Fibroblast of pulmonary artery (primary cell): ENCODE results near the gene MRPL34.

ENCODE experiments used
- DNase-seq: peaks from one replicate; pipeline ENCODE4 v3.0.0-alpha.2; 2010; ENCODE audit warnings: low read depth
- H3K4me3 ChIP-seq: replicated peaks from 2 replicates; pipeline ENCODE4 v1.5.1; 2011; ENCODE audit warnings: low read depth, mild to moderate bottlenecking, control low read depth, low read length, moderate library complexity
- TF ChIP-seq, protein P1 (sequence below): IDR thresholded peaks from 2 replicates; pipeline ENCODE4 v1.5.1; 2011; ENCODE audit warnings: mild to moderate bottlenecking, control low read depth, low read length, inconsistent platforms; ENCODE audit errors: missing control alignments

Gene MRPL34

DNA sequence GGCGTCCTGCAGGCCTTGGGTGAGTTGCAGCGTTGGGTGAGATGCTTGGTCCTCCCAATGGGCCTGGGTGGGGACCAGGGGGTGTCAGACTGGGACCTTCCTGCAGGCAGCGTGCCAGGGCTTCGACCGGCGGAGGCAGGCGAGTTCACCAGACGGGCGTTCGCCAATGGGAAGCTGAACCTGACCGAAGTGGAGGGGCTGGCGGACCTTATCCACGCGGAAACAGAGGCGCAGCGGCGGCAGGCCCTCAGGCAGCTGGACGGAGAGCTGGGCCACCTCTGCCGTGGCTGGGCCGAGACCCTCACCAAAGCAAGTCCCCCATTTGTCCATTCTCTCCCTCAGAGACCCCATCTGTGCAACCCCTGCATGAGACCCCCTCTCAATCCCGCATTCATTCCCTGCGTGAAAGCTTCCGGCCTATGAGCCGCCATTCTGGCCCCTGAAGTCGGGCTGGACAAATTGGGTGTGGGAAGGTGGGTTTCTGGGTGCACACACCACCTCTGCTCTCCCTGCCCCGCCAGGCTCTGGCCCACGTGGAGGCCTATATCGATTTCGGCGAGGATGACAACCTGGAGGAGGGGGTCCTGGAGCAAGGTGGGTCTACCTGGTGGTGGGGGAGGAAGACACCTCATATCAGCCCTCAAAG lies 32.9 kb downstream of the MRPL34 start:
- DNase-seq: no peak
- H3K4me3 ChIP-seq: peak overlapping the region; percentile 95
- TF ChIP-seq, protein P1, sequence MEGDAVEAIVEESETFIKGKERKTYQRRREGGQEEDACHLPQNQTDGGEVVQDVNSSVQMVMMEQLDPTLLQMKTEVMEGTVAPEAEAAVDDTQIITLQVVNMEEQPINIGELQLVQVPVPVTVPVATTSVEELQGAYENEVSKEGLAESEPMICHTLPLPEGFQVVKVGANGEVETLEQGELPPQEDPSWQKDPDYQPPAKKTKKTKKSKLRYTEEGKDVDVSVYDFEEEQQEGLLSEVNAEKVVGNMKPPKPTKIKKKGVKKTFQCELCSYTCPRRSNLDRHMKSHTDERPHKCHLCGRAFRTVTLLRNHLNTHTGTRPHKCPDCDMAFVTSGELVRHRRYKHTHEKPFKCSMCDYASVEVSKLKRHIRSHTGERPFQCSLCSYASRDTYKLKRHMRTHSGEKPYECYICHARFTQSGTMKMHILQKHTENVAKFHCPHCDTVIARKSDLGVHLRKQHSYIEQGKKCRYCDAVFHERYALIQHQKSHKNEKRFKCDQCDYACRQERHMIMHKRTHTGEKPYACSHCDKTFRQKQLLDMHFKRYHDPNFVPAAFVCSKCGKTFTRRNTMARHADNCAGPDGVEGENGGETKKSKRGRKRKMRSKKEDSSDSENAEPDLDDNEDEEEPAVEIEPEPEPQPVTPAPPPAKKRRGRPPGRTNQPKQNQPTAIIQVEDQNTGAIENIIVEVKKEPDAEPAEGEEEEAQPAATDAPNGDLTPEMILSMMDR: no peak

DNA sequence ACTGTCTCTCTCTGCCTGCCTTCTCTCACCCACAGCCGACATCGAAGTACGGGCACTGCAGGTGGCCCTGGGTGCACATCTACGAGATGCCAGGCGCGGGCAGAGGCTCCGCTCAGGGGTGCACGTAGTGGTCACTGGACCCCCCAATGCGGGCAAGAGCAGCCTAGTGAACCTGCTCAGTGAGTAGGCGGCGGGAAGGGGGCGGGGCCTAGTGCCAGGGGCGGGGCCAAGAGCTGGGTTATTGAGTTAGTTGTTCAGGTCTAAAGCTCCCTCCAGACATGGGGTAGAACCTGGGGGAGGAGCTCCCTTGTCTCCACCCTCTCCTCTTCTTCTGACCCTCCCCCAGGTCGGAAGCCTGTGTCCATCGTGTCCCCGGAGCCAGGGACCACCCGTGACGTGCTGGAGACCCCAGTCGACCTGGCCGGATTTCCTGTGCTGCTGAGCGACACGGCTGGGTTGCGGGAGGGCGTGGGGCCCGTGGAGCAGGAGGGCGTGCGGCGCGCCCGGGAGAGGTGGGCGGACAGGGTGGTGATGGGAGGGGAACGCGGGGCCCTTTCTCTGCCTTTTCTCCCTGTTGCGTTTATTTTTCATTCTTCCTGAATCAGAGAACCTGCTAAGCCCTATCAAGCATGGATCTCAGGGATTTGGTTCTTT lies 33.5 kb downstream of the MRPL34 start:
- no peak overlapping the region for H3K4me3 ChIP-seq
- TF ChIP-seq, protein P1: no peak
- no peak for DNase-seq

DNA sequence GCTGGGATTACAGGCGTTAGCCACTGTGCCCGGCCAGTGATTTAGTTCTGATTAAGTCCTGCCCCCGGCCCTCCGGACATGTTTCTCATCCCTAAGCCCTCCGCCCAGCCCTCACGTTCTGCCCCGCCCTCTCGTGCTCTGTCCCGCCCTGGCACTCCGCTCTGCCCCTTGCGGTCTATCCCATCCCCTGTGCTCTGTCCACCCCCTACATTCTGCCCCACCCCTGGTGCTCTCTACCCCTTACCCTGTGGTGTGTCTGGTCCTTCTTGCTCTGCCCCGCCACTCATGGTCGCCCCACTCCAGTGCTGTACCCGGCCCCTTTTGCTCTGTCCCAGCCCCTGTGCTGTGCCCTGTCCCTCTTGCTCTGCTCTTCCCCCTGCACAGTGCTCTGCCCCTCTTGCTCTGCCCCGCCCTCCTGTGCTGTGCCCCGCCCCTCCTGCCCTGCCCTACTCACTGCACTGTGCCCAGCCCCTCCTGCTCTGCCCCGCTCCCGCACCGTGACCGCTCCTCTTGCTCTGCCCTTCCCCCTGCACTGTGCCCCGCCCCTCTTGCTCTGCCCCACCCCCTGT lies 34.7 kb downstream of the MRPL34 start:
- TF ChIP-seq, protein P1: no peak
- no peak overlapping the region for H3K4me3 ChIP-seq
- no peak for DNase-seq

DNA sequence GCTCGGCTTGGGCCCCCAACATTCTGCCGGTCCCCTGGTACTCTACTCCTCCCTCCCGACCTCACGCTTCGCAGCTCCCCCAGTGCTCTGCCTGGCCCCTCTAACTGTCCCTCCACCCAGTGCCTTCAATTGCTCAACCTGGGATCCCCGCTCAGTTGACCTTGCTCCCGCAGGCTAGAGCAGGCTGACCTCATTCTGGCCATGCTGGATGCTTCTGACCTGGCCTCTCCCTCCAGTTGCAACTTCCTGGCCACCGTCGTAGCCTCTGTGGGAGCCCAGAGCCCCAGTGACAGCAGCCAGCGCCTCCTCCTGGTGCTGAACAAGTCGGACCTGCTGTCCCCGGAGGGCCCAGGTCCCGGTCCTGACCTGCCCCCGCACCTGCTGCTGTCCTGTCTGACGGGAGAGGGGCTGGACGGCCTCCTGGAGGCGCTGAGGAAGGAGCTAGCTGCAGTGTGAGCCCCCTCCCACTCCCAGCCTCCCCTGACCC lies 35.2 kb downstream of the MRPL34 start:
- TF ChIP-seq, protein P1: no peak
- H3K4me3 ChIP-seq: no peak overlapping the region
- DNase-seq: no peak

DNA sequence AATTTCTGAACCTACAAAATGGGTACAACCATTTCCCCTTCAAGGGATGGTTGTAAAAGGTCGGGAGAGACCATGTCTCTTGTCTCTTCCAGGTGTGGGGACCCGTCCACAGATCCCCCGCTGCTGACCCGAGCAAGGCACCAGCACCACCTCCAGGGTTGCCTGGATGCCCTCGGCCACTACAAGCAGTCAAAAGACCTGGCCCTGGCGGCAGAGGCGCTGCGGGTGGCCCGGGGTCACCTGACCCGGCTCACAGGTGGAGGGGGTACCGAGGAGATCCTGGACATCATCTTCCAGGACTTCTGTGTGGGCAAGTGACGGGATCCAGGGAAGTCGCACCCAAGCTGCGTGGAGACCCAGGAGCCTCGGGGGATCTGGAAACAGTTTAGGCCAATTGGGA lies 35.7 kb downstream of the MRPL34 start:
- TF ChIP-seq, protein P1: no peak
- H3K4me3 ChIP-seq: no peak overlapping the region
- no peak for DNase-seq

DNA sequence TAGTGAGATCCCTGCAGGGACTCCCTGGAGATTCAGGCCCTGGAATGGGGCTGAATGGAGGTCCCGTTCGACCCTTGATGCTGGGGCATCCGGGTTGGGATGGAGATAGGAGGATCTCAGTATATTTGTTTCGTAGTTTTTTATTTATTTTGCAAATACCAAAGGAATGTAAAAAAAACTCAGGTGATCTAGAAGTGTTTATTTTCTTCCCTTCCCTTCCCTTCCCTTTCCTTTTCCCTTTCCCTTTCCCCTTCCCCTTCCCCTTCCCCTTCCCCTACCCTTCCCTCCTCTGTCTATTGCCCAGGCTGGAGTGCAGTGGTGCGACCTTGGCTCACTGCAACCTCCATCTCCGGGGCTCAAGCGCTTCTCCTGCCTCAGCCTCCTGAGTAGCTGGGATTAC lies 36.2 kb downstream of the MRPL34 start:
- TF ChIP-seq, protein P1: no peak
- H3K4me3 ChIP-seq: no peak overlapping the region
- DNase-seq: no peak
